H1 (cell line): ENCODE data around the gene SIPA1L3. TPM values are rescaled to one million over a fixed set of nuclear protein-coding genes. Genes with fewer than 3 reads are reported as not detected.

Experiments
- CREB1 ChIP-seq: IDR thresholded peaks from 2 replicates; pipeline ENCODE4 v1.6.1; 2012; ENCODE audit warnings: inconsistent platforms
- EP300 ChIP-seq, 2 experiments: IDR thresholded peaks; 1 replicate in 1 of 2; 2 replicates in 1 of 2; pipeline ENCODE4 v1.6.1; 2011 to 2012; ENCODE audit warnings: low read depth in 2 of 2, low read length in 2 of 2, mild to moderate bottlenecking in 2 of 2, borderline replicate concordance in 1 of 2, inconsistent platforms in 1 of 2, moderate library complexity in 1 of 2
- RAD21 ChIP-seq, 2 experiments: IDR thresholded peaks in 1 of 2; conservative IDR thresholded peaks in 1 of 2; 2 replicates each; pipeline ENCODE4 v1.6.1; 2011; ENCODE audit warnings: low read depth in 2 of 2, low read length in 2 of 2, improper control_type of control experiment in 1 of 2, inconsistent platforms in 1 of 2, mild to moderate bottlenecking in 1 of 2, moderate library complexity in 1 of 2
- RNF2 ChIP-seq: fragments of 200-900, 300-1000 bp; sonication (generic); IDR thresholded peaks from 2 replicates; pipeline ENCODE4 v1.7.1; 2016; ENCODE audit warnings: borderline replicate concordance, low read depth, mild to moderate bottlenecking, antibody characterized with exemption, low read length; ENCODE audit not compliant: poor library complexity, severe bottlenecking; ENCODE audit errors: missing control alignments
- polyA plus RNA-seq, 7 experiments: library from polyadenylated mRNA; depleted of rRNA in 3 of 7; stranded (reverse) in 5 of 7; unstranded in 2 of 7; fragments of >200 nt in 5 of 7; fragments of 200-250 nt in 2 of 7; gene quantifications; 1 replicate in 5 of 7; 2 replicates in 1 of 7; 4 replicates in 1 of 7; pipeline versions ENCODE4 v1.2.1 to v1.2.3, GENCODE V29; 2011 to 2013; ENCODE audit warnings: missing spikeins in 2 of 7, mixed read lengths in 2 of 7
- total RNA-seq: library from RNA; stranded (reverse); fragmentation: NEBNext Ultra II Directional; extraction: Animal tissue kit (Norgen Biotek cat#: 25700); gene quantifications from 2 replicates; pipeline ENCODE4 v1.2.1, GENCODE V29; 2021

SIPA1L3 gene
- total and polyA plus RNA-seq, 2 of the 8 experiments (the other 6 are each of a cell fraction or from before 2014, with no cell fraction given) = 15.0 to 54.9 TPM

- TF ChIP-seq RNF2 = no peak
- no peak for TF ChIP-seq RAD21 (IDR thresholded peaks at IDR 0.05 in 1 of 2, conservative IDR thresholded peaks at IDR 0.05 in 1 of 2; ENCODE audit: low read depth in 2 of 2, low read length in 2 of 2)
- no peak for TF ChIP-seq CREB1
- no peak for TF ChIP-seq EP300 (IDR thresholded peaks at IDR 0.05; ENCODE audit: borderline replicate concordance in 1 of 2, low read depth in 2 of 2, low read length in 2 of 2)
- TF ChIP-seq, all 59 proteins: peak for 0
Observed at GRCh38 chr19:38122402-38123093, 215.5 kb downstream of the SIPA1L3 start (continued).
